BE2C (cell line): ENCODE data around the gene IL3RA.

Experiments
- DNase-seq: peaks from one replicate; pipeline ENCODE4 v3.0.0-alpha.2; 2020
- H3K27me3 ChIP-seq: fragments of 250-450 bp; sonication (Bioruptor Pico); 2 replicates; pipeline ENCODE4 v1.5.1; 2020; ENCODE audit warnings: mild to moderate bottlenecking
- H3K36me3 ChIP-seq: fragments of 250-450 bp; sonication (Bioruptor Pico); 2 replicates; pipeline ENCODE4 v1.5.1; 2020; ENCODE audit warnings: mild to moderate bottlenecking
- H3K4me1 ChIP-seq: fragments of 250-450 bp; sonication (Bioruptor Pico); 2 replicates; pipeline ENCODE4 v1.5.1; 2020
- H3K4me3 ChIP-seq: 2 replicates; pipeline ENCODE4 v1.5.1; 2011; ENCODE audit warnings: low read depth, low read length
- H3K9me3 ChIP-seq: fragments of 250-450 bp; sonication (Bioruptor Pico); 2 replicates; pipeline ENCODE4 v1.5.1; 2020
- TF ChIP-seq, protein P1 (sequence below): IDR thresholded peaks from 2 replicates; pipeline ENCODE4 v1.5.1; 2012; ENCODE audit warnings: mild to moderate bottlenecking, low read depth, low read length

IL3RA gene

DNA sequence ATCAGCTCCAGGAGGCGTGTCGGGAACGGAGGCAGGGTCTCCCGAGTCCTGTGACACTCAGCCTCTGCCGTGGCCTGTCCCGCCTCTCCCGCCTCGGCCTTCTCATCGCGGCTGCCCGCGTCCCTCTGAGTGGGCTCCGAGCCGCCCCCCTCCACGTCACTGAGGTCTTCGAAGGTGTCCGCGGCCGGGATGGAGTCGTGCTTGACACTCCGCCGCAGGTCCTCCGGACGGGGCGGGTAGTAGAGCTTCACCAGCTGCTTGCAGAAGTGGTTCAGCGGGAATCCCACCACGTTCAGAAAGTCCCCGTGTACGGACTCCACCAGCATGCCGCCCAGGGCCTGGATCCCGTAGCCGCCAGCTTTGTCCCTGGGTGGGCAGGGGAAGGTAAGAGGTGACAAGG lies 91.2 kb downstream of the IL3RA start:
- H3K4me3 ChIP-seq: no peak overlapping the region
- H3K4me1 ChIP-seq: no peaks in the 10 kb centered on the region
- no peaks in the 10 kb centered on the region for H3K36me3 ChIP-seq
- no peak for DNase-seq
- no peaks in the 10 kb centered on the region for H3K27me3 ChIP-seq
- TF ChIP-seq, protein P1, sequence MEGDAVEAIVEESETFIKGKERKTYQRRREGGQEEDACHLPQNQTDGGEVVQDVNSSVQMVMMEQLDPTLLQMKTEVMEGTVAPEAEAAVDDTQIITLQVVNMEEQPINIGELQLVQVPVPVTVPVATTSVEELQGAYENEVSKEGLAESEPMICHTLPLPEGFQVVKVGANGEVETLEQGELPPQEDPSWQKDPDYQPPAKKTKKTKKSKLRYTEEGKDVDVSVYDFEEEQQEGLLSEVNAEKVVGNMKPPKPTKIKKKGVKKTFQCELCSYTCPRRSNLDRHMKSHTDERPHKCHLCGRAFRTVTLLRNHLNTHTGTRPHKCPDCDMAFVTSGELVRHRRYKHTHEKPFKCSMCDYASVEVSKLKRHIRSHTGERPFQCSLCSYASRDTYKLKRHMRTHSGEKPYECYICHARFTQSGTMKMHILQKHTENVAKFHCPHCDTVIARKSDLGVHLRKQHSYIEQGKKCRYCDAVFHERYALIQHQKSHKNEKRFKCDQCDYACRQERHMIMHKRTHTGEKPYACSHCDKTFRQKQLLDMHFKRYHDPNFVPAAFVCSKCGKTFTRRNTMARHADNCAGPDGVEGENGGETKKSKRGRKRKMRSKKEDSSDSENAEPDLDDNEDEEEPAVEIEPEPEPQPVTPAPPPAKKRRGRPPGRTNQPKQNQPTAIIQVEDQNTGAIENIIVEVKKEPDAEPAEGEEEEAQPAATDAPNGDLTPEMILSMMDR: no peak
- H3K9me3 ChIP-seq: no peaks in the 10 kb centered on the region

DNA sequence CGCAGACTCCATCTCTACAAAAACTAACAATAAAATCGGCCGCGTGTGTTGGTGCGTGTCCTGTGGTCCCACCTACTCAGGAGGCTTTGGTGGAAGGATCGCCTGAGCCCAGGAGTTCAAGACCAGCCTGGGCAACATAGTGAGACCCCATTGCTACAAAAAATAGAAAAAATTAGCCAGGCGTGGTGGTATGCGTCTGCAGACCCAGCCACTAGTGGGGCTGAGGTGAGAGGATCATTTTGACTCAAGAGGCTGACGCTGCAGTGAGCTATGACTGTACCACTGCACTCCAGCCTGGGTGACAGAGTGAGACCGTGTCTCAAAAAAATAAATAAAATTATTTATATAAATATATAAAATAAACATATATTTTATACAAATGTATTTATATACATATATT lies 93.9 kb downstream of the IL3RA start:
- DNase-seq: no peak
- H3K27me3 ChIP-seq: no peaks in the 10 kb centered on the region
- no peaks in the 10 kb centered on the region for H3K9me3 ChIP-seq
- H3K4me1 ChIP-seq: no peaks in the 10 kb centered on the region
- H3K36me3 ChIP-seq: no peaks in the 10 kb centered on the region
- no peak overlapping the region for H3K4me3 ChIP-seq
- TF ChIP-seq, protein P1: no peak
